Activated T-cell treated with anti-CD3 and anti-CD28 coated beads for 1 hour (primary cell): ENCODE data around the gene JMY.
"Not testable (repeated sequence)": the region's sequence is repeated elsewhere in the genome, so short reads cannot be mapped to it uniquely, and the experiment has no call there.

ENCODE experiments used
- DNase-seq: peaks from one replicate; pipeline ENCODE4 v3.0.0-alpha.2; 2020; ENCODE audit warnings: low read depth

The JMY gene

DNA sequence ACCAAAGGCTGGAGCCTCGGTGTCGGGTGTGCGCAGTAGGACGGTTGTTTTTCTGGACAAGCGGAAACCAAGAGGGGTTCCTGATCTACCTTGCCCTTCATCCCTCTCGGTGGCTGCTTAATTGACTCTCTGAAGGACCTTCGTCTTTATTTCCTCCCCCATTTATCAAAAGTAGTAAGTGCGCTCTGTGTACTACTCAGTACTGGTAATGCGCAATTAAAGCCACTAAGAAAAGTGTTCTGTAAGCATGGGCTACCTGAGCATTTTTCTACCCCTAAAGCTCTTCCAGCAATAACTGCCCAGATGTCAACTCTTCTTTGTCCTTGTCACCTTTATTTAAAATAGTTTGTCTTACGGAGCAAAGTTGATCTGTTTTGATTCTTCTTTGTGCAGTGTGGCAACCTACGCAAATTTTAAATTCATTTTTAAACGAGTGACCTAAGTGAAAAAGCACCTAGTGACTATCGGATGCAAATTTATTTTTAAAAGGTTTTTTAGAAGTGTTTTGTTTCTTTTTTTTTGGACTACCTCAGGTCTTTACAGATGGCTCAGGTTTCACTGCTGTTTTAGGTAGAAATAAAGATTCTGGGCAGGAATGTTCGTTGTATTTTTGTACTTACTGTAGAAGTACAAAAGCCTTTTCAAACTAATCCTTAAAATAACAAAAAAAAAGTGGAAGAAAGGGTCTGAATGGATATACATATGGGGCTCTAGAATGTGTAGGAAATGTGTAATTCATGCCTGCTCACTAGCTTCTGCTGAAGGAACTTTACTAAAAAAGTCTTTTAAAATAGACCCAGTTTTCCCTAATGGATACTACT is 2.0 kb downstream of the JMY start:
- DNase-seq = no peak

DNA sequence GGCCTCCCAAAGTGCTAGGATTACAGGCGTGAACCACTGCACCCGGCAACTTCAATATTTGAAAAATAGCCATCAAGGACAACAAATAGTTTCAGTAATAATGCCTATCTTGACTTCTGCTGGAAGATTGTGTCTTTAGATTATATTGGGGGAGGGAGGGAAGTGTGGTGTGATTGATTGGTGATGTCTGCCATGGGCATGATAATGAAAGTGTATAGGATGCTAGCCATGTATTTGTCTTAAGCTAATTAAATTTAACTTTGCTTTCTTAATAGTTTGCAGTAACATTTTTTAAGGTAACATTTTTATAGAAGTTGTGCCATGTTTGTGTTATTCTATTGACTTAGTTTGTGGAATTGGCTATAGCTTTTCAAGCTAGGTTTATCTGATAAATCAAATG is 4.6 kb downstream of the JMY start:
- no peak for DNase-seq

DNA sequence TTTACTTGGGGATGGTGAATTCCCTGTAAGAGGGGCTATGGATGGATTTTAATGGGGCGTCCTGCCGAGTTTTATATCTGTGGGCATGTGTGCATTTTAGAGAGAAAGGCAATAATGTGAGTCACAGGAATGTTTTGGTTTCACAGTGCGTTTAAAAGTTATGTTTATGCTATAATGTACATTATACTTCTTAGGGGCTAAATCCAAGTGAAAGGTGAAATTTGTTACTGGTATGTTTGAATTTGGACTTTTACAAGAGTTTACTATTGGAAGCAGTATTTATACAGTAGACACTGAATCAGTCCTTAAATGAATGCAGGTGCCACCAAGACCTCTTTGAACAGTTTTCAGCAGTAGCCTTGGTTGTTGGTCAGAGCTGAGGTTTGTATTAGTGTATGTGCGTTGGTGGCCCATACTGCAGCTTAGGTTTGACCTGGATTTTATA is 5.6 kb downstream of the JMY start:
- no peak for DNase-seq

DNA sequence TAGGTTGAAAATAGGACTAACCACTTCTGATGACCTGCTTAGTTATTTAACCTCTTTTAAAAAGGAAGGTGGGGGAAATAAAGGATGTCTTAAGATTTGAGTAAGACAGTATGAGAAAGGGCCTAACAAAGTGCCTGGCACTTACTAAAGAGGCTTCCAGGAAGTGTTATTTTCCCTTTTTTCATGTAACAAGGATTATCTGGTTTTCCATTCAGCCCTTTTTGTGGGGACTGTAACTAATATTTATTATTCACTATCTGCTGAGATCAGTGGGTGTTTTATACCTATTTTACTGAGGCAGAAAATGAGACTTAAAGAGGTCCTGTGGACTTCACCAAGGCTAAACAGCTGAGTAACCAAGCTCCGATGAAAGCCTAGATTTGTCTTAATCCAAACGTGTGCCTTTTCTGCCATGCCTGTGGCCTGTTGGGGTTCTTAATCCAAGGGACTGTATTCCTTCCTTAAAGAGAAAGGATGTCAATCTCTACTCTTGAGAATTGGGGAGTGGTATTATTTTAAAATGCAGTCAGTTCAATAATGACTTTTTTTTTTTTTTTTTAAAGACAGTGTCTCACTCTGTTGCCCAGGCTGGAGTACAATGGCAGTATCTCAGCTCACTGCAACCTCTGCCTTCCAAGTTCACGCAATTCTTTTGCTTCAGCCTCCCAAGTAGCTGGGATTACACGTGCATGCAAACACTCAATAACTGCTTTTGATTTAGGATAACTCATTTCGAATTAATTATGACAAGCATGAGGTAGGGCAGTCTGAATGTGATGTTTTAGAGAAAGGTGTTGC is 6.5 kb downstream of the JMY start:
- no peak for DNase-seq

DNA sequence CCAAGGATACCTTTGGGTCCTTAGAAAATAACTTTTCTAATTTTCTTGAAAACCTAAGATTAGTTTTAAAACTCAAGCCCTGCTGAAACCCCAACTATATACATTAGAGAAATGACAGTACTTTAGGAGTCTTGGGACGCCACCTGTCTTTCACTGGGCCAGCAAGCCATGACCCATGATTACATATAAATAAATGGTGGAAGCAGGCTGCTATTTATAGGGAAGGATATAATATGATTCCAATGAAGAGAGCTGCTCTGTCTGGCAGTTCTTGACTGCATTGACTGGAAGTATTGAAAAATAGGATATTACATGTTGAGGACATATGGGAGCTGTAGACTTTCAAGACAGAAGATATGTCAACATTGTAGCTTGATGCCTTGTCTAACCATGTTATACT is 7.3 kb downstream of the JMY start:
- no peak for DNase-seq

DNA sequence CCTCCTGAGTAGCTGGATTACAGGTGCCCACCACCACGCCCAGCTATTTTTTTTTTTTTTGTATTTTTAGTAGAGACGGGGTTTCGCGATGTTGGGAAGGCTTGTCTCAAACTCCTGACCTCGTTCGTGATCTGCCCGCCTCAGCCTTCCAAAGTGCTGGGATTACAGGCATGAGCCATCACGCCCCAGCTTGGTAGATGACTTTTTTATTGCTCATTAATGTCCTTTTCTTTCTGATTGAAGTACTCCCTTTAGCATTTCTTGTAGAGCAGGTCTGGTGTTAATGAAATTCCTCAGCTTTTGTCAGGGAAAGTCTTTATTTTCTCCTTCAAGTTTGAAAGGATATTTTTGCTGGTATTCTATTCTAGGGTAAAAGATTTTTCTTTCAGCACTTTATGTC is 18.1 kb downstream of the JMY start:
- DNase-seq = not testable (repeated sequence)

DNA sequence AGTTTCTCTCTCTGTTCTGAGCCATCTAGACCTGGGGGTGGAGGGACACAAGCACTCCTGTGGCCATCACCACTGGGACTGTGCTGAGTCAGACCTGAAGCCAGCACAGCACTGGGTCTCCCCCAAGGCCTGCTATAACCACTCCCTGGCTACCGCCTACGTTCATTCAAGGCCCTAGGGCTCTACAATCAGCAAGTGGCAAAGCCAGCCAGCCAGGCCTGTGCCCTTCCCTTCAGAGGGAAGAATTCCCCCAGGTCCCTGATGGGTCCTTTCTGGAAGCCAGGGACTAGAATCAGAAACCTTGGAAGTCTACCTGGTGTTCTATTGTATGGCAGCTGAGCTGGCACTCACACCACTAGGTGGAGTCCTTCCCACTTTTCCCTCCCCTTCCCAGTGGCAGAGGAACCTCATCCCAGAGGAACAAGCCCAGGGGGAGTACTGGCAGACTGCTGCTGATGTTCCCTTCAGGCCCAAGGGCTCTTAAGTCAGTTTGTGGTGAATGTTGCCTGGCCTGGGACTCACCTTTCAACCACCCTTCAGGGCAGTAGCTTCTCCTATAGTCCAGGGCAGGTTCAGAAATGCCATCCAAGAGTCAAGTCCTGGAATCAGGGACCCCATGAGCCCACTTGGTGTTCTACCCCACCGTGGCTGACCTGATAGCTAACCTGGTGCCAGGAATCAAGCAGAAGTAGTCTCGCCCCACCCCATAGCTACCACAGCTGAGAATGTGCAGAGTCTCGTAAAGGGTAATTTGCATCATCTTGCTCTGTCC is 20.0 kb downstream of the JMY start:
- no peak for DNase-seq

DNA sequence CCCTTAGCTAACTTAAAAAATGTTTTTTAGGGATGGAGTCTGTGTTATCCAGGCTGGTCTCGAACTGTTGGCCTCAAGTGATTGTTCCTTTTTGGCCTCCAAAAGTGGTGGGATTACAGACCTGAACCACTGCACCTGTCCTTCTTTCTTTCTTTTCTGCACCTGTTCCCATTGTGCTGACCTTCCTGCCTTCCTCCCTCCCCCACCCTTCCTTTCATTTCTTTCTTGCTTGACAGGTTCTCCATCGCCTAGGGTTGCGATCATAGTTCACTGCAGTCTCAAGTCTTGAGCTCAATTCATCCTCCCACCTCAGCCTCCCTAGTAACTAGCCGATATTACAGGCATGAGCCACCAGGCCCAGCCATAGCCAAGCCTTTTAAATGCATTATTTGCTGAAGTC is 20.6 kb downstream of the JMY start:
- no peak for DNase-seq

DNA sequence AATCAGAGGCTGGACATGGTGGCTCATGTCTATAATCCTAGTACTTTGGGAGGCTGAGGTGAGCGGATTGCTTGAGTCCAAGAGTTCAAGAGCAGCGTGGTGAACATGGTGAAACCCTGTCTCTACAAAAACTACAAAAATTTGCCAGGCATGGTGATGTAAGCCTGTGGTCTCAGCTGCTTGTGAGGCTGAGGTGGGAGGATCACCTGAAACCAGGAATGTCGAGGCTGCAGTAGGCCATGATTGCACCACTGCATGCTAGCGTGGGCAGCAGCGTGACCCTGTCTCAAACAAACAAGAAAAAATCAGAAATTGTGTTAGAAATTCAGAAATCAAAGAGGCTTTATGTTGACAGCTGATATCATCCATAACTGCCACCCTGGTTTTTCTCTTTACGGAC is 21.4 kb downstream of the JMY start:
- DNase-seq = no peak

DNA sequence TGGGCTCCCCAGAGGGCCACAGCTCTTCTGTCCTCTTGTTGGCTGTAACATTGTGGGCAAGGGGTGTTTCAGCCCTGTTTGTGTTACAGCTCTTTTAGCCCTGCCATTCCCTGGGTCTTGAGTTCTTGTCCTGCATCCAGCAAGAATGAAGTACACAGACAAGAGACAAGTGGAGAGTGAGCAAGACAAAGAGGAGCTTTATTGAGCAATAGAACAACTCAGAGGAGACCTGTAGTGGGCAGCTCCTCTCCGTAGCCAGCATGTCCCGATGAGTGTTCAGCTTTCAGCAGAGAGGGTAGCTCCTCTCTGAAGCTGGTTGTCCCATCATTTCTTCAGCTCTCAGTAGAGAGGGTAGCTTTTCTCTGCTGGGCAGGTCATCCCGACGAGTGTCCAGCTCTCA is 22.9 kb downstream of the JMY start:
- no peak for DNase-seq

DNA sequence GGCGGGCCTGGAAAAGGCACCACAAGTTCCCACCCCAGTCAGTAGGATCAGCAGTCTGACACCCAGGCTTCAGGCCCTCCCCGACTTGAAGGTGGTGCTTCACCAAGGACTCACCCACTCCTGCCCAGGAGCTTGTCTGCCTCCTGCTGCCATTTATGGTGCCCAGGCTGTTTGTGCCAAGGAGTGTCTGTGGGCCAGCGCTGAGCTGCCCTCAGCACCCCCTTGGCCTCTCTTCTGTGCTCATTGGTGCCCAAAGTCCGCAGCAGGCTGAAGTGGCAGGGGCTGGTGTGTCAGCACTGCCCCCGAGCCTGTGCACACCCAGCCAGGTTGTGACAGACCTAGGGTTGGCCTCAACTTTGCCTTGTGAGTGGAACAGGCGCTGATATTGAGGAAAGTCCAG is 23.5 kb downstream of the JMY start:
- DNase-seq = no peak

DNA sequence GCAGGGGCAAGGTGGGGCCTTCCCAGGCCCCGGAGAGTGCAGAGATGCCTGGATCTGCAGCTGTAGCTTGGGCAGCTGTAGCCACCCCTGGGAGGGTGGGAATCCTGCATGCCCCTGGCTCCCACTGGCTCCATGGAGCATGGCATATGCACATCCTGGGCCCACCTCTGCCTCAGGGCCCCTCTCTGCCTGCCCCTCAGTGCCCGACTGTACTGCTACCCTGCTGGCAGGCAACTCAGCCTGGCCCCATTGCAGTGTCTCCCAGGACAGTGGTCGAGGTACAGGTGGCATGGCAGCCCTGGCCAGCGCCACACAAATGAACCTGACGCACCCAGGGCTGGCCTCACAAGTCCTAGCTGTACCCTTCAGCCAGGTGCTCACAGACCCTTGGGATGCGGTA is 23.9 kb downstream of the JMY start:
- no peak for DNase-seq

DNA sequence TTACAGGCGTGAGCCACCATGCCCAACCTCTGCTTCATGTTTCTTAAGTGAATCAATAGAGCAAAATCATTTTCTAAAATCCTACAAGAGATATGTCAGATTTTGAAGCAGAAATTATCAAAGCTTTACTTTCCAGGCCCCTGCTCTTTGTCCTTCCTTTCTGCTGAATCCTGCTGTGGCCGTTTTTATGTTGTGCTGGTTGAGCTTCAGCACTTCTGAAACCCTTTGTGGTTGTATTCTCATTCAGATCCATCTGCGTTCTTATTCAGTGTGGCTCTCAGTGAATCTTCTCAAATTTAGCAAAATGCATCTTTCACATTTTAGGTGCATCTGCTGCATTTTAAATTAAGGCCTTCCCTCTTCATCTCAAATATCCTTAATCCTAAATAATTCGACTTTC is 26.0 kb downstream of the JMY start:
- no peak for DNase-seq

DNA sequence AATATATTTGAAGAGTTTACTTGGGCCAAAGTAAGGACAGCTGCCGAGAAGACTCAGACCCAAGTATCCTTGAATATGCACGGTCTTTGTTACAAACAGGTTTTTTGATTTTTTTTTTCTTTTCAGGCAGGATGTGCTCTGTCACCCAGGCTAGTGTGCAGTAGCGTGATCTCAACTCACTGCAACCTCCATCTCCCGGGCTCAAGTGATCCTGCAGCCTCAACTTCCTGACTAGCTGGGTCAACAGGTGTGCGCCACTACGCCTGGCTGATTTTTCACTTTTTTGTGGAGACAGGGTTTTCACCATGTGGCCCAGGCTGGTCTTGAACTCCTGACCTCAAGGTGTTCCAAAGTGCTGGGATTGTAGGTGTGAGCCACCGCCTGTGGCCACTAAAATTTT is 27.4 kb downstream of the JMY start:
- DNase-seq = no peak

DNA sequence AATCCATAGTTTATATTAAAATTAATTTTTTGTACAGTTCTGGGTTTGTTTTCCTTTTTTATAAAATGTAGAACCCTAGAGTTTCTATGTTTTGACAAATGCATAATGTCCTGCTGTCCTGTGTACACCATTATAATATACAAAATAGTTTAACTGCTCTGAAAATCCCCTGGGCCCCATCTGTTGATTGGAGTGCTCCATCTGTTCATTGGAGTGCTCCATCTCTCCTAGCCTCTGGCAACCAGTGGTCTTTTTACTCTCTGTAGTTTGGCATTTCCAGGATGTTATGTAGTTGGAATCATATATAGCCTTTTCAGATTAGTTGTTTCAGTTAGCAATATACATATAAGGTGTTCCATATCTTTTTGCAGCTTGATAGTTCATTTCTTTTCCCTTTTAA is 31.2 kb downstream of the JMY start:
- DNase-seq = no peak

DNA sequence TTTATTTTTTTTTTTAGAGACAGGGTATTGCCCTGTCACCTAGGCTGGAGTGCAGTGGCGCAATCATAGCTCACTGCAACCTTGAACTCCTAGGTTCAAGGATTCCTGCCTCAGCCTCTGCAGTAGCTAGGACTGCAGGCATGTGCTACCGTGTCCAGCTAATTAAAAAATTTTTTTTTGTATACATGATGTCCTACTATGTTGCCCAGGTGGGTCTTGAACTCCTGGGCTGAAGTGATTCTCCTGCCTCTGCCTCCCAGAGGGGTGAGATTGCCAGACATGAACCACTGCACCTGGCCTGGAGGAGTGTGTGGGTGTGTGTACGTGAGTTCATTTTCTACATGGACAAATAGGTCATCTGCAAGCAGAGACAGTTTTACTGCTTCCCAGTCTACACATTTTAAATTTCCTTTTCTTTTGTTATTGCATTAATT is 33.8 kb downstream of the JMY start:
- no peak for DNase-seq

DNA sequence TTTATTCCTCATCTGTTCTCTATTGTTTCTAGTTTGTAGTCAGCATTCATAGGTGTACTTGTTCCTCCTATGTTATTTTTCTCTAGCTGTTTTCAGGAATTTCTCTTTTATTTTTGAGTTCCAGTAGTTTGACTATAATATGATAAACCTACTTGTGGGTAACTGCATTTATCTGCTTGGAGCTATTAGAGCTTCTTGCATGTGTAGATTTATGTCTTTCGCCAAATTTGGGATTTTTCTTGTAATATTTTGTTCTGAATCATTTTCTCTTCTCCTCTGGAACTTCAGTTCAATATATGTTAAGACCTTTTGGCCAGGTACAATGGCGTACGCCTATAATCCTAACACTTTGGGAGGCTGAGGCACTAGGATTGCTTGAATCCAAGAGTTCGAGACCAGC is 37.4 kb downstream of the JMY start:
- no peak for DNase-seq

DNA sequence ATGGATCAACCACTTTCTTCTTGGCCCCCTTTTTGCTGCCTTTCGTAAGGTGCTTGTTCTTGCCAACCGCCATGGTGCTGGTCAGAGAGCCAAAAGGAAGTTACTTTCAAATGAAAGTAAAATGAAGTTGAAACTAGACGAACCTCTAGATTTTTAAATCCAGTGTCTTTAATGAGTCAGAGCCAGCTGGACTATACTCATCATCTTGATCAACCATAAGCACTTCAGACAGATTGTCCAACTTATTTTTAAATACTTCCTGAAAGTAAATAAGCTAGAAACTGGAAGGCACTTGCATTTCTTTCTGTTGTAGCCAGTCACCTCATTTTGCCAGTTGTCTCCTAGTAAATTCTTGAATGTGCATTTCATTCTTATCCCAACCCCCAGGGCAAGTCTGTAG is 48.9 kb downstream of the JMY start:
- no peak for DNase-seq

DNA sequence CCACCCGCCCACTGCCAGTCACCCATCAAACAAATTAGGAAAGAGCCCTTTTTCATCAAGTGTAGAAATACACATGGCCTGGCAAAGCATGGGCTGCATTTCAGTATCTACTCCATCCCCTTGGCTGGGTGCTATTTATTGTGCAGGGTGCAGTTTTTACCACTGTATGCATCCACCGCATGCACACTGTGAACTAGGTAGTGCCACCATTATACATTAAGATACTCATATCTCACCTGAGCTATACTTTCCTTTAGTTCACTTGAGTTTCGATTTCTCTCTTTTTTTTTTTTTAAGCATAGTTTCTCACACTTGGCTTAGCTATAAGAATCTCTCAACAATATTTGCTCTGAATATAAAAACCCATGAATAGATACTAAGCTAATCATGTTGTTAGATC is 49.4 kb downstream of the JMY start:
- DNase-seq = no peak

DNA sequence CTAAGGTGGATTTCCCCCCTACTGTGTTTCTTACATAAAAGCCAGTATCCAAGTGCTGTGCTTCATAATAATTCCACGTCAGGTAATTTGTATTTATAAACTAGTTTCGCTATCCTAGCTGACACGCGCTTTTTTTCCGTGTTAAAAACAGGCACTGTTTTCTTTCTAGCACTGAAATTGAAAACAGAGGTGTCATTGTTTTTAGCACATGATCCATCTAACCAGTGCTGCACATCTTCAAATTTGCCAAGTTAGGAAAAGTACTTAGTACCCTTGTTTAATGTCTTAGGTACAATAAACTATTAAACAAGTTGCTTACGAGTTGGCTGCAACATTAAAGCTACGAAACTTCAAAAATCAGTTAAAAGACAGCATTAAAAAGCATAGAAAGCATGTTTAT is 49.9 kb downstream of the JMY start:
- no peak for DNase-seq

DNA sequence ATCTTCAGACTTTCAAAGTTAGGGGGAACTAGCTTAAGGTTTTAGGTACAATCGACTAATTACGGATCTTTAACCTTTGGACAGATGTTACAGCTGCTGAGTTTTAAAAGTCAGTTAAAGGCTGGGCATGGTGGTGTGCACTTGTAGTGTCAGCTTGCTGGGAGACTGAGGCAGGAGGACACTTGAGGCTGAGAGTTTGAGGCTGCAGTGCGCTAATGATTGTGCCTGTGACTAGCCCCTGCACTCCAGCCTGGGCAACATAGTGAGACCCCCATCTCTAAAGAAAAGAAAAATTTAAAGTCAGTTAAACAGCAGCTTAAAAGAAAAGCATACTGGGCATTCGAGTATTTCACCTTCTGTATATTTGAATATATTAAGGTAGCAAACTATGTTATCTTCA is 51.4 kb downstream of the JMY start:
- no peak for DNase-seq

DNA sequence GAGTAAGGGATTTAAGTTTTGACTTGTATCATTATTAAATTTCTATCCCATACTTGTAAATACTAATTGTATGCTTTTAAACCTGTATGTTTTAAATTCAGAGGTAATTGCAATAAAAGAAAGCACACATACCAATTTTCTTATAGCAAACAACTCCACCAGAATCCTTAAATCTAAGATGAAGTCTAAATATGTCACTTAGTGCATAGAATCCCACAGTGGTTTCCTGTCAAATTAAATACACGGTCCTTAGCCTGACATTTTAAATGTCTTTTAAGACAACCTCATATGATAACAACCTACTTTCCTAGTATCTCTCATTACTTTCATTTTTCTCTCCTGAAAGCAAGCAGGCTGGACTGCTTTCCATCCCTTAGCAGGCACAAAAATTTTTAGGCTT is 52.0 kb downstream of the JMY start:
- no peak for DNase-seq

DNA sequence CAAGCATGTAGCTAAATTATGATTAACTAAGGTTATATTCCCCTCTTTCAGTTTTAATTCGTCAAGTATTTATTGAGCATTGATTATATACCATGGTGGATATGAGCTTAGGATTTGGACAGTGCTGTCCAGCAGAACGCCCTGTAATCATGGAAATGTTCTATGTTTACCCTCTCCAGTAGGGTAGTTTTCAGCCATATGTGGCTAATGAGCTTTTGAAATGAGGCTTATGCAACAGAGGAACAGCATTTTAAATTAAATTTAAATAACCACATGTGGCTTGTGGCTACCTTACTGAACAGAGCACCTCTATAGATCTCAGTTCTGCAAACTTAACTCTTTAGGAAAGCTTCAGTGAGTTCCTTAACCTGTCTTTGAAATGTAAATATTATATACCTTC is 59.1 kb downstream of the JMY start:
- DNase-seq = no peak
